Mucosa of stomach (tissue), 1 donor: ENCODE results near the gene ZNF674.
A peak's percentile ranks its signal among the peaks of the same experiment; 100 is the strongest.

Source experiments
- H3K27me3 ChIP-seq: one replicate; pipeline ENCODE4 v1.7.0; 2013; ENCODE audit warnings: mild to moderate bottlenecking, low read length; ENCODE audit not compliant: control insufficient read depth, insufficient read depth
- H3K36me3 ChIP-seq: one replicate; pipeline ENCODE4 v1.7.0; 2013; ENCODE audit warnings: low read length; ENCODE audit not compliant: control insufficient read depth, insufficient read depth
- H3K4me1 ChIP-seq: one replicate; pipeline ENCODE4 v1.7.0; 2013; ENCODE audit warnings: mild to moderate bottlenecking, low read length; ENCODE audit not compliant: control insufficient read depth, insufficient read depth
- H3K4me3 ChIP-seq: one replicate; pipeline ENCODE4 v1.7.0; 2013; ENCODE audit warnings: low read length
- H3K9ac ChIP-seq: one replicate; pipeline ENCODE4 v1.7.0; 2013; ENCODE audit warnings: mild to moderate bottlenecking, low read length, moderate library complexity
- H3K9me3 ChIP-seq: one replicate; pipeline ENCODE4 v1.7.0; 2013; ENCODE audit warnings: mild to moderate bottlenecking, low read length, moderate library complexity; ENCODE audit not compliant: control insufficient read depth
- donor health status: Pancreatic carcinoma.

ZNF674 gene

DNA sequence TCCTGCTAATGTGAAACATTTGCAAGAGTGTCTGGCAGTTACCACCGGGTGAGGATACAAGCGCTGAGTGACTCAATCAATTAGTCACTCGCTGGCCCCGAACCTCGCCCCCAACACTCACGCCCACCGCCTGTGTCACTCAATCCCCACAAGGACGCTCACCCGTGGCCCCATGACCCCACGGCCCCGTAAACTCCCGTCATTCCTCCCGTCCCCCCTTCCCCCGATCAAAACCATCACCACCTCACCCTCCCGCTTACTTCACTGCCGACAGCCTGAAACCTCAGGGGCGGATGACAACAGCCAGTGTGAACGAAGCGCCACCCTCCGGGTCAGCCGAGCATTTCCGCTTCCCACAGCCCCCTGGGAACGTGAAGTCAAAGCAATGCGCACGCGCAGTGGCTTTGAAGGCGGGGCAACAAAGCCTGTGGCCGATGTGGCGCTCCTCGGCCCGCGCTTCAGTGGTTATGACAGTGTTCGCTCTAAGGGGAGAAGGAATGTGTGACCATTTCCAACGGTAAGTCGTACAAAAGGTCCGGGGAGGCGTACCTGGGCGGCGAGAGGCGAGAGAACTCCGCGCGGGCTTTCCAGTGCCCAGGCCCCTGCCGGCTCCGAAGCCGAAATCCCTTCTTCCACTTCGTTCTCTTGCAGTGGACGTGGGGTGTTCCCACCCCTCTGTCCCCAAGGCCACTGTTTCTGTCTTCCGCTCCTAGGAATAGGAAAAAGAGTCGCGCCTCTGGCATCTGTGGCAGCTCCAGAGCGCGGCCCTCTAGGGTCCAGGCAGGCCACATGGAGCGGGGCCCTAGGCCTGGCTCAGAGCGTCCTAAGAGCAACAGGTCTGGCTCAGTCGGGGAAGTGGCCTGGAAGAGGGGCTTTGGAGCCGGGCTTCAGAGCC lies at the start of gene ZNF674:
Gene ZNF674, minus strand, starts transcription at position 311 of the 895 bp plus-strand sequence. CDS start 3,334 bp downstream, outside the sequence.
- Histone ChIP-seq H3K9ac (peak within 1 kb of the TSS; percentile 94), H3K9me3 (no peaks in the 10 kb centered on the region), H3K4me3 (peak within 1 kb of the TSS; percentile 77), H3K27me3 (no peaks in the 10 kb centered on the region), H3K36me3 (no peaks in the 10 kb centered on the region), H3K4me1 (peaks cover 11% of the 10 kb centered on the region)

DNA sequence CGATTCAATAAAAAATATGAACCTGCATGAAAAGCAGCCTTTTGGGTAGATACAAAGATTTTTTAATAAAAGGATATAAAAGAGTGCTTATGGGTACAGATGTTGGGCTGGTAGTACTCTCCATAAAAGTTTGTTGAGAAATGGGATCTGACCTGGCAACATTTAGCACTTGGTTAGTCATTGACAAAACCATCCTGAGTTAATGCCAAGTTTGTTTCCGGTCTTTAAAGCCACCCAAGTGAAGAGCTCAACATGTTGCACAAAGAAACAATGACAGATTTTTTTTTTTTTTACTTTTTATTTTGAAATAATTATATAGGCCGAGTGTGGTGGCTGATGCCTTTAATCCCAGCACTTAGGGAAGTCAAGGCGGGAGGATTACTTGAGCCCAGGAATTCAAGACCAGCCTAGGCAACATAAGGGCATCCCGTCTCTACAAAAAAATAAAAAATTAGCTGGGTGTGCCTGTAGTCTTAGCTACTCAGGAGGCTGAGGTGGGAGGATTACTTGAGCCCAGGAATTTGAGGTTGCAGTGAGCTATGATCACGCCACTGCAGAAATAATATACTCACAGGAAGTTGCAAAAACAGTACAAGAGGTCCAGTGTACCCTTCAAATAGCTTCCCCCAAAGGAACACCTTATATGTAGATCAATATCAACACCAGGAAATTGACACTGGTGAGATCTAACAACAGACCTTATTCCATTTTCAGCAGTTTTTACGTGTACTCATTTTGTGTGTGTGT lies 44.9 kb upstream of the ZNF674 start:
- H3K27me3 ChIP-seq = no peaks in the 10 kb centered on the region
- no peaks in the 10 kb centered on the region for H3K9me3 ChIP-seq
- H3K36me3 ChIP-seq = no peaks in the 10 kb centered on the region
- no peak overlapping the region for H3K9ac ChIP-seq
- no peaks in the 10 kb centered on the region for H3K4me1 ChIP-seq
- H3K4me3 ChIP-seq = no peak overlapping the region

DNA sequence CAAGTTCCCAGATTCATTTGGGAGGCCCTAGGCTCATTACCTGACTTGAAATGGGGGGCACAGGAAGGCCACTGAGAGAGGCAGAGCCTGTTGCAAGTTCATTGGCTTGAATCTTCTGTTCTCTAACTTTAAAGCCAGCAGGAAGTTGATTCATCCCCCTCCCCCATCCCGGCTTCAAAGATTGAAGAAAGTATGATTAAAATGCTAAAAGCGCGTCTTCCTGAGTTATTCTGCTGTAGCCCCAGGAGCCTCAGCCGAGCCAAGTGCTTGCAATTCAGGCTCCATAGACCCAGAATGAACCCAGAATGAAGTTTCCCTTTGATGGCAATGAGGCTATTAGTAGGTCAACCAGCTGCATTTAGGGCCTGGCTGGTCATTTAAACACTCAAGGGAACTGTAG lies 43.0 kb upstream of the ZNF674 start:
- H3K36me3 ChIP-seq = no peaks in the 10 kb centered on the region
- no peak overlapping the region for H3K9ac ChIP-seq
- no peak overlapping the region for H3K4me3 ChIP-seq
- no peaks in the 10 kb centered on the region for H3K4me1 ChIP-seq
- H3K27me3 ChIP-seq = no peaks in the 10 kb centered on the region
- no peaks in the 10 kb centered on the region for H3K9me3 ChIP-seq

DNA sequence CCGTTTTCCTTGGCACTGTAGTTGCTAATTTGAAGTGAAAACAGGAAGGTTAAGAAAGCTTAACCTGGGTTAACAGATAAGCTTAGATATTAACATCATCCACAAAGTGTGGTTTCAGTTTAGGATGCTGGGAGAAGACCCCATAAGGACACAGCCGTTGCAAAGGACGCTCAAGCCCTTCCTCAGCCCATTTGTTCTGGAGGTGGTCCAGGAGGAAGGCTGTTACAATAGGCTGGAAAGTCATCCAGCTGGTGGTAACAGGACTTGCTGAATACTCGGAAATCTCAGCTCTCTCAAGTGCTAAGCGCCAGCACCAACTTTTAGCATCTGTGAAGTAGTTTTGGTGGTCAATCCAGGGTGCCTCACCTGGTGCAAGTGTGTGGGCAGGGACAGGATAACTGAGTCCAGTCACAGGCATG lies 42.5 kb upstream of the ZNF674 start:
- H3K9ac ChIP-seq = no peak overlapping the region
- H3K4me3 ChIP-seq = no peak overlapping the region
- H3K4me1 ChIP-seq = no peaks in the 10 kb centered on the region
- no peaks in the 10 kb centered on the region for H3K27me3 ChIP-seq
- H3K36me3 ChIP-seq = no peaks in the 10 kb centered on the region
- H3K9me3 ChIP-seq = no peaks in the 10 kb centered on the region

DNA sequence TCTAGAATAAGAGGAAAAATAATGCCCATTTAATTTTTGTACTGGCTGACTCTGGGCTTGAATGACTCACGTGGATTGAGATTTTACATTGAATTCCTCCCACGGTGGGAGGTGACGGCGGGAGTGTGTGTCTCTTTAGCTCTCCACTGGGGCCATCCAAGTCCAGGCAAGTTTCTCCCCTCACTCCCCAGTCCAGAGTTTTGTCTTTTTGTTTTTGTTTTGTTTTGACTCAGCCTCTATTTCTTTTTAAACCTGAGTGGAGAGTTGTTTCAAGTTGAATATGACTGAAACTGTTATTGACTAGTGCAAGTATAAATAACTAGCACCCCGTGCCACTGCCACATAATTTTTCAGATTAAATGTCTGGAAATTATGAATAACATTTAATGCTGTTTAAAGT lies 41.9 kb upstream of the ZNF674 start:
- Histone ChIP-seq H3K4me1 (no peaks in the 10 kb centered on the region), H3K9me3 (no peaks in the 10 kb centered on the region), H3K4me3 (no peak overlapping the region), H3K9ac (no peak overlapping the region), H3K27me3 (no peaks in the 10 kb centered on the region), H3K36me3 (no peaks in the 10 kb centered on the region)

DNA sequence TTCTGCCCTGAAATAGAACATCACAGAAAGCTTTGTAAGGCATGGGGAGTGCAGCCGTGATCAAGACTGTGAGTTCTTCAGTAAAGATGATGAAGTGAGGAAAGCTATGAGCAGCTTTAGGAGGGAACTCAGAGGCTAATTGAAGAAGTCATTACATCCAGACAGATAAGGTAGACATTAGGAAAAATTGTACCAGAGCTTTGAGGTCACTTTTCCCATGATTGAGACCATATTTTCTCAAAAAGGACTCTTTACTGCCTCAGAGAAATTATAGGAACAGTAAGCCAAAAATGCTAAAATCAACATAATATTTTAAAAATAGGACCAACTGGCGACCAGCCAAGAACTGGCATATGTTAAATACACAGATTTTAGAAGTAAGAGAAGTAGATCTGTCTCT lies 39.5 kb upstream of the ZNF674 start:
- H3K9ac ChIP-seq = no peak overlapping the region
- no peaks in the 10 kb centered on the region for H3K36me3 ChIP-seq
- no peaks in the 10 kb centered on the region for H3K27me3 ChIP-seq
- no peaks in the 10 kb centered on the region for H3K9me3 ChIP-seq
- H3K4me1 ChIP-seq = no peaks in the 10 kb centered on the region
- no peak overlapping the region for H3K4me3 ChIP-seq

DNA sequence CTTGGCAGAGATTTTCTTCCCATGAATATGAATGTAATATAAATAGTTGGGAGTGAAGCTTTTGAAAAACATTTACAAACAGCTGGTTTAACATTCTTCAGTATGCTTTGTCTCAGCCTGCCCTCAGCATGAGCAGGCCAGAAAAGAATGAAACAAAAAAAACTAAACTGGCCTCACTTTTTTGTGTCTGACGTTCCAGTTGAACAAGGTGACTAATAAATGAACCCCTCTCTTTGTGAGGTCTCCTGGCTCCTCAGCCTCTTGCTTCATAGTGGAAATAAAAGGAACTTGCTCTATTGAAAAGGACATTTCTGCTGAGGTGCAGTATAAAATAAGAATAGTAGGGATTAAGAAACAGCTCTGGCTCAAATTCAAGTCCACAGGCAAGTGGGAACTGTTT lies 37.7 kb upstream of the ZNF674 start:
- no peaks in the 10 kb centered on the region for H3K4me1 ChIP-seq
- no peaks in the 10 kb centered on the region for H3K36me3 ChIP-seq
- no peak overlapping the region for H3K9ac ChIP-seq
- H3K4me3 ChIP-seq = no peak overlapping the region
- no peaks in the 10 kb centered on the region for H3K27me3 ChIP-seq
- H3K9me3 ChIP-seq = no peaks in the 10 kb centered on the region

DNA sequence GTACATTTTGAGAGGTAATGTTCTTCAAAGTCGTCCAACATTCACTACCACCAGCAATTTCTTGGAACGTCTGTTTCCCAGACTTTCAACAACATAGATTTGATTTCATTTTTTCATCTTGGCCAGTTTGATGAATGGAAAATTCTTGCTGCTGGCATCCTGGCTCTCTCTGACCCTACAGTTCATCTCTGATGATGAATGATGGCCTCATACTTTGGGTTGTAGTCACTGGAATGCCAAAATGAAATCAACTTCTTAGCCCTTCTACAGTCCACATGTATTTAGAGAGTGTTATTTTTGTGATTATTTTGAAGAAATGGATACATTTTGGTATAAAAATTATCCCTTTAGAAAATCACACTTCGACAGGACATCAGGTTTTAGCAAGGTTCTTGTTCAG lies 37.1 kb upstream of the ZNF674 start:
- no peak overlapping the region for H3K9ac ChIP-seq
- H3K27me3 ChIP-seq = no peaks in the 10 kb centered on the region
- no peak overlapping the region for H3K4me3 ChIP-seq
- H3K9me3 ChIP-seq = no peaks in the 10 kb centered on the region
- H3K4me1 ChIP-seq = no peaks in the 10 kb centered on the region
- no peaks in the 10 kb centered on the region for H3K36me3 ChIP-seq

DNA sequence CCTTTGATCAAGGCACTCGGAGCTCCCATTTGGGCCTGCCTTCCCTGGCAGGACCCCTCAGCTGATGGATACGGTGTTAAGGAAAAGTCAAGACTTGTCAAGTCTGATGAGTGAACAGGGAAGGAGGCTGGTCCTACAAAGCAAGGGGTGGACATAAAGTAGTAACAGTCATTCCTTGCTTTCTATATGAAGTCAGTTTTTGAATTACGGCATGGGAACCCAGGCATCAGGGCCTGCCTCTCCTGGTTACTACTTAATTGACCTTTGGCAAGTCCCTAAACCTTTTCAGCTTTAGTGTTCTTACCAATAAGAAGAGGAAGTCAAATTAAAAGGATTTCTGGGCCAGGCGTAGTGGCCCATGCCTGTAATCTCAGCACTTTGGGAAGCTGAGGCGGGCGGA lies 35.4 kb upstream of the ZNF674 start:
- H3K9me3 ChIP-seq = no peaks in the 10 kb centered on the region
- peaks cover 2% of the 10 kb centered on the region for H3K27me3 ChIP-seq
- H3K36me3 ChIP-seq = no peaks in the 10 kb centered on the region
- H3K4me3 ChIP-seq = no peak overlapping the region
- no peak overlapping the region for H3K9ac ChIP-seq
- H3K4me1 ChIP-seq = no peaks in the 10 kb centered on the region

DNA sequence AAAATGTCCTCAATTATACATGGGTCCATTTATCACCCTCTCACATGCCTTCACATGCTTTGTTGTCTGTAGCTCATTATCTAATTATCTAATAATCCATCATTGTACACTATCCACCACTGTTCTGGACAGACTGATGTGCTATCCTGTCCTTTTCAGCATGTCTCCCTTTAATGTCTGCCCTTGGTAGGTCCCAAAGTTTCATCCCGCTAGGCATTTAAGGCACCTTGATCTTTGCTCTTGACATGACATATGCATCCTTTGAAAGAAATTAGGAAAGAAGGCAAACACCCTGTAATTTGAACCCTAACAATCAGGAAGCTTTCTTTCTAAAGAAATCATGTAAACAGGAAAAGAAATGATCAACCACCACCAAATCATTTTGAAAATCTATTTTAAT lies 34.0 kb upstream of the ZNF674 start:
- Histone ChIP-seq H3K9ac (no peak overlapping the region), H3K4me1 (no peaks in the 10 kb centered on the region), H3K27me3 (peaks cover 7% of the 10 kb centered on the region), H3K9me3 (no peaks in the 10 kb centered on the region), H3K36me3 (no peaks in the 10 kb centered on the region), H3K4me3 (no peak overlapping the region)

DNA sequence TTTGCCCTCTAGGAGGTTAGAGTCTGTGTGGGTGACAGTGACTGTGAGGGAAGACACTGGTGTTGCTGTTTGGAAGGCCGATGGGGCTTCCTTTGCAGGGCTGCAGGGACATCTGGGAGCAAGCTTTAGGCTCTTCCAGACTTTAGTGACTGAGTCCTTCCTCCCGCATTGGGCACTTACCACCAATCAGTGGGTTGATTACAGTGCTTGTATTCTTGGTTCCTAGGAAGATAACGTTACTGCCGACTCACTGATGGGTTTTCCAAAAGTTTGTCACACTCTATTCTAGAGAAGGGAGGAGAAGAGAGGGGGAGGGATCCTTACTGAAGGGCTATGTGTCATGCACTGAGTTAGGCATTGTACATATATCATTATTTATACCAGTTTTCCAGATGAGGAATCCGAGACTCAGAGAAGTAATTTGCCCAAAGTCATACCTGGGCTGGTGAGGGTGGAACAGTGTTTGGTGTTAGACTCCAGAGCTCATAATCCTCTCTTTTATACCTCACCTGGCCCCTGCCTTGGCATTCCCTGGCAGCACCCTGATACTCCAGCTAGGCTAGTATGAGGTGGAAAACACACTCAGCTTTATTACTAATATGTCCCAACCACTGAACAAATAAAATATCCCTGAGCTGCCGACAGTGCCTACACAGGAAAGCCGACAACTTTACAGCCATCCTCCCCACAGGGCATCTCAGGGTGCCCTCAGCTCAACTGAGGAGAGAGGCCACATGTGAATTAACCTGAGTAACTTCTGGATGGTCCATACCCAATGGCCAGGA lies 32.2 kb upstream of the ZNF674 start:
- H3K9me3 ChIP-seq = no peaks in the 10 kb centered on the region
- H3K4me3 ChIP-seq = no peak overlapping the region
- no peaks in the 10 kb centered on the region for H3K36me3 ChIP-seq
- no peak overlapping the region for H3K9ac ChIP-seq
- H3K27me3 ChIP-seq = peaks cover 7% of the 10 kb centered on the region
- H3K4me1 ChIP-seq = no peaks in the 10 kb centered on the region

DNA sequence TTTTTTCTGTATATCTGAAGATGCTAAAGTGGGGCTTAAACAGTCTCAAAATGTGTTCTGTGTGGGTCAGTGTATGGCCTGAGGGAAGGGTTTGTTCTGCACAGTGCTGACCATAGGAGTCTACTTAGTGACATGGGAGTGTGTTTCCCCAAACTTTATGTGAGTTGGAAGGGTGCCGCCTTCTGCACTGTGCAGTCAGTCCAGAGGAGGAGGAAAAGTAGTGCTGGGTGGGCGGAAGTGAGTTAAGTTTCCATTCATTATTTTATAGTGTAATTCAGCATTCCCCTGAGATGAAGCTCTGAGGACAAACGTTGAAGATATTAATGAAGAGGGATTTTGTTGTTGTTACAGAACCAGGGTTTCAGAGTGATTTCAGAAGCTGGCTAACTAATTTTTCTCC lies 31.2 kb upstream of the ZNF674 start:
- peaks cover 7% of the 10 kb centered on the region for H3K27me3 ChIP-seq
- H3K4me3 ChIP-seq = no peak overlapping the region
- H3K9ac ChIP-seq = no peak overlapping the region
- no peaks in the 10 kb centered on the region for H3K36me3 ChIP-seq
- H3K9me3 ChIP-seq = no peaks in the 10 kb centered on the region
- H3K4me1 ChIP-seq = no peaks in the 10 kb centered on the region
